ENCODE data around the gene OTUB1.

GRCh38 chr11:64000740-64001483 lies 14.7 kb downstream of the OTUB1 start:
- TF ChIP-seq CTCF (IDR thresholded peaks at IDR 0.05) (no peak), POLR2A (IDR thresholded peaks at IDR 0.05) (no peak)

Data from tibial nerve (tissue), 3 donors.